K562 (cell line): ENCODE results near the gene LLGL1. TPM values are rescaled to one million over a fixed set of nuclear protein-coding genes. Genes with fewer than 3 reads are reported as not detected.

Source experiments
- CTBP1 ChIP-seq: fragments of 450-650 bp; IDR thresholded peaks from 2 replicates; pipeline ENCODE4 v1.6.1; 2016; ENCODE audit warnings: borderline replicate concordance
- ELF1 ChIP-seq: fragments of 200-800 bp; sonication (Bioruptor generic); IDR thresholded peaks from 2 replicates; pipeline ENCODE4 v1.6.1; 2016; ENCODE audit warnings: missing genetic modification characterization, missing compliant biosample characterization
- ELF4 ChIP-seq: fragments of 450-650 bp; formaldehyde crosslinking; IDR thresholded peaks from 2 replicates; pipeline ENCODE4 v1.4.0; 2022; ENCODE audit warnings: missing genetic modification characterization
- ETV5 ChIP-seq: sonication (generic); formaldehyde crosslinking; IDR thresholded peaks from 2 replicates; pipeline ENCODE4 v1.4.0; 2020; ENCODE audit warnings: low read depth, mild to moderate bottlenecking, missing genetic modification reagents
- FIP1L1 ChIP-seq: fragments of 200-400 bp; formaldehyde crosslinking; IDR thresholded peaks from 2 replicates; pipeline ENCODE4 v1.6.1; 2018; ENCODE audit warnings: mild to moderate bottlenecking, low read depth, low read length; ENCODE audit not compliant: poor library complexity, severe bottlenecking
- FOXA3 ChIP-seq, 2 experiments: fragments of 450-650 bp in 1 of 2; sonication (generic) in 1 of 2; formaldehyde crosslinking; IDR thresholded peaks in 1 of 2; conservative IDR thresholded peaks in 1 of 2; 2 replicates each; pipeline versions ENCODE4 v1.4.0 to v1.8.0; 2020 to 2022; ENCODE audit warnings: mild to moderate bottlenecking in 2 of 2, missing genetic modification reagents in 1 of 2
- FOXK1 ChIP-seq: sonication (generic); formaldehyde crosslinking; IDR thresholded peaks from 2 replicates; pipeline ENCODE4 v1.8.0; 2022; ENCODE audit warnings: missing genetic modification reagents, mild to moderate bottlenecking, borderline replicate concordance
- MAX ChIP-seq: sonication (generic); formaldehyde crosslinking; IDR thresholded peaks from 2 replicates; pipeline ENCODE4 v1.9.0; 2022; ENCODE audit warnings: mild to moderate bottlenecking, missing genetic modification reagents
- POLR3A ChIP-seq: IDR thresholded peaks from 2 replicates; pipeline ENCODE4 v1.6.1; 2011; ENCODE audit warnings: borderline replicate concordance, mild to moderate bottlenecking, moderate library complexity; ENCODE audit not compliant: insufficient read length, insufficient read depth; ENCODE audit errors: extremely low read depth
- RBM15 ChIP-seq: fragments of 200-400 bp; formaldehyde crosslinking; IDR thresholded peaks from 2 replicates; pipeline ENCODE4 v1.6.1; 2018; ENCODE audit warnings: mild to moderate bottlenecking, low read length, moderate library complexity; ENCODE audit not compliant: insufficient read depth
- SMARCB1 ChIP-seq: IDR thresholded peaks from 2 replicates; pipeline ENCODE4 v1.6.1; 2011; ENCODE audit warnings: improper control_type of control experiment, low read depth; ENCODE audit not compliant: insufficient read length
- SREBF2 ChIP-seq: sonication (generic); formaldehyde crosslinking; IDR thresholded peaks from 2 replicates; pipeline ENCODE4 v1.4.0; 2020; ENCODE audit warnings: mild to moderate bottlenecking, missing genetic modification reagents
- TAF9B ChIP-seq: fragments of 450-650 bp; IDR thresholded peaks from 2 replicates; pipeline ENCODE4 v1.6.1; 2018; ENCODE audit warnings: mild to moderate bottlenecking; ENCODE audit not compliant: partially characterized antibody
- THAP7 ChIP-seq: fragments of 250-450 bp; sonication (Bioruptor Pico); IDR thresholded peaks from 2 replicates; pipeline ENCODE4 v1.5.0; 2021
- ZBTB12 ChIP-seq: fragments of 250-450 bp; sonication (Bioruptor Pico); IDR thresholded peaks from 2 replicates; pipeline ENCODE4 v1.4.0; 2020
- ZBTB49 ChIP-seq: sonication (generic); formaldehyde crosslinking; IDR thresholded peaks from 2 replicates; pipeline ENCODE4 v1.8.0; 2022; ENCODE audit warnings: missing genetic modification reagents, mild to moderate bottlenecking, borderline replicate concordance
- ZFX ChIP-seq: sonication (generic); formaldehyde crosslinking; IDR thresholded peaks from 2 replicates; pipeline ENCODE4 v1.8.0; 2022; ENCODE audit warnings: mild to moderate bottlenecking, missing genetic modification reagents, moderate library complexity
- ZNF354B ChIP-seq: fragments of 250-450 bp; sonication (Bioruptor Pico); IDR thresholded peaks from 2 replicates; pipeline ENCODE4 v1.4.0; 2020
- ZNF551 ChIP-seq: fragments of 250-450 bp; sonication (Bioruptor Pico); IDR thresholded peaks from 2 replicates; pipeline ENCODE4 v1.5.0; 2021; ENCODE audit warnings: mild to moderate bottlenecking, moderate library complexity
- ZNF639 ChIP-seq, 2 experiments: fragments of 200-800 bp in 1 of 2; sonication (Bioruptor generic) in 1 of 2; sonication (generic) in 1 of 2; formaldehyde crosslinking in 1 of 2; IDR thresholded peaks in 1 of 2; conservative IDR thresholded peaks in 1 of 2; 2 replicates each; pipeline versions ENCODE4 v1.5.0 to v1.6.1; 2016 to 2020; ENCODE audit warnings: missing compliant biosample characterization in 1 of 2, missing genetic modification characterization in 1 of 2, missing genetic modification reagents in 1 of 2
- polyA plus RNA-seq, 8 experiments: library from polyadenylated mRNA; depleted of rRNA in 4 of 8; stranded (reverse) in 5 of 8; unstranded in 3 of 8; fragments of >200 nt; fragmentation: Nextera tagmentation in 2 of 8; fragmentation: Illumina TruSeq in 1 of 8; extraction: Ambion mirVana in 2 of 8; extraction: Trizol in 1 of 8; gene quantifications; 2 replicates each; pipeline versions ENCODE4 v1.2.1 to v1.2.3, GENCODE V29; 2011 to 2014; ENCODE audit warnings: inconsistent platforms in 1 of 8, missing spikeins in 1 of 8
- total RNA-seq, 7 experiments: library from RNA; depleted of rRNA in 6 of 7; stranded (reverse); fragments of >200 nt in 6 of 7; fragmentation: Illumina TruSeq in 2 of 7; extraction: Trizol in 2 of 7; gene quantifications; 2 replicates each; pipeline versions ENCODE4 v1.2.1 to v1.2.3, GENCODE V29; 2011 to 2021; ENCODE audit warnings: low replicate concordance in 1 of 7

Gene LLGL1
- total and polyA plus RNA-seq, 9 of the 15 experiments (the other 6 are each of a cell fraction or from before 2014, with no cell fraction given): 0.11 to 12.9 (median 5.3) TPM; not detected in 1

GRCh38 chr17:18184143-18185031, 41.0 kb upstream of the LLGL1 start (continued):
- no peak for TF ChIP-seq ZBTB49 (CRISPR knock-in tag)
- TF ChIP-seq RBM15: no peak
- TF ChIP-seq FOXK1 (CRISPR knock-in tag): no peak
- TF ChIP-seq THAP7 (CRISPR knock-in tag): no peak
- TF ChIP-seq POLR3A: no peak
- peak in 1 of 2 experiments; percentile 68; a peak in 1 of 4 replicates for TF ChIP-seq FOXA3 (CRISPR knock-in tag; conservative IDR thresholded peaks at IDR 0.05 in 1 of 2, IDR thresholded peaks at IDR 0.05 in 1 of 2)
- no peak for TF ChIP-seq ELF1
- TF ChIP-seq SMARCB1: no peak
- no peak for TF ChIP-seq TAF9B
- TF ChIP-seq FIP1L1: no peak
- no peak for TF ChIP-seq SREBF2
- TF ChIP-seq ZNF354B (CRISPR knock-in tag): no peak
- no peak for TF ChIP-seq ZNF551 (CRISPR knock-in tag)
- TF ChIP-seq ETV5 (CRISPR knock-in tag): no peak
- no peak for TF ChIP-seq ZNF639 (CRISPR knock-in tag; conservative IDR thresholded peaks at IDR 0.05 in 1 of 2, IDR thresholded peaks at IDR 0.05 in 1 of 2)
- peak; percentile 84 for TF ChIP-seq MAX (CRISPR knock-in tag)
- TF ChIP-seq ELF4 (CRISPR knock-in tag): no peak
- TF ChIP-seq ZFX (CRISPR knock-in tag): peak; percentile 40; the same call in 1 of the 2 replicates
- TF ChIP-seq ZBTB12 (CRISPR knock-in tag): no peak
- no peak; the same call in none of the 2 replicates for TF ChIP-seq CTBP1
